OCI-M1 (cell line): Measurements from ENCODE around the gene PPP2R2C.

Experiments used
- DNase-seq: peaks from one replicate; lab custom pipeline; 2025; lab: John Stamatoyannopoulos, UW

Gene PPP2R2C

DNA sequence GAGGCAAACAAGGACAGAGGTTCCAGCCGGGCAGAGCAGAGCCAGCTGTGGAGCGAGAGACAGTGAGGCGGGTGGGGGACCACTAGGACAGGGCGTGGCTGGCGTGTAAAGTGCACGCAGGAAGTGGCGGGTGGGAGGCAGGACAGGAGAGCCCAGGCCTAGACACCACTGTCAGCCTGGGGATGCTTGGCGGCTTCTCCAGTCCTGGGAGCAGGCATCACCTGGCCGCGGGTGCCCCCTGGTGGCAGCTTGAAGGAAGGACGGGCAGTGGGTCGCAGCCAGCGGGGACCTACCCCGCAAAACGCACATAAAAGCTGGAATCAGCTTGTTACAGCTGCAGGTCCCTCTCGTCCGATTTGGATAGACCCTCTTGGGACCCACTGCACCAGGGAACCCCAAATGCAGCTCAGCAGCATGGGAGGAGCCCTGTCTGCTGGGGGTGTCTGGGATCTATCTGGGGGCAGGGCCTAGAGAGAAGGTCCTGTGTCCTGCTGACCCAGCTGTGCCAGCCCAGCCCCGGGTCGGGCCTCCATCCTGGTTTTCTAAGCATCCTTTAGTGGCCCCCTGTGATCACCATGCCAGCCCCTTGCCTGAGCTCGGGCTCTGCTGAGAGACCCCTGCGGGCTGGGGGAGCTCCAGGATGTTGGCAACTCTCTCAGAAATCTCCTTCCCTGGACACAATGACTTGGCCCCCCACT is 145.0 kb downstream of the PPP2R2C start:
- DNase-seq = peak; percentile 78

DNA sequence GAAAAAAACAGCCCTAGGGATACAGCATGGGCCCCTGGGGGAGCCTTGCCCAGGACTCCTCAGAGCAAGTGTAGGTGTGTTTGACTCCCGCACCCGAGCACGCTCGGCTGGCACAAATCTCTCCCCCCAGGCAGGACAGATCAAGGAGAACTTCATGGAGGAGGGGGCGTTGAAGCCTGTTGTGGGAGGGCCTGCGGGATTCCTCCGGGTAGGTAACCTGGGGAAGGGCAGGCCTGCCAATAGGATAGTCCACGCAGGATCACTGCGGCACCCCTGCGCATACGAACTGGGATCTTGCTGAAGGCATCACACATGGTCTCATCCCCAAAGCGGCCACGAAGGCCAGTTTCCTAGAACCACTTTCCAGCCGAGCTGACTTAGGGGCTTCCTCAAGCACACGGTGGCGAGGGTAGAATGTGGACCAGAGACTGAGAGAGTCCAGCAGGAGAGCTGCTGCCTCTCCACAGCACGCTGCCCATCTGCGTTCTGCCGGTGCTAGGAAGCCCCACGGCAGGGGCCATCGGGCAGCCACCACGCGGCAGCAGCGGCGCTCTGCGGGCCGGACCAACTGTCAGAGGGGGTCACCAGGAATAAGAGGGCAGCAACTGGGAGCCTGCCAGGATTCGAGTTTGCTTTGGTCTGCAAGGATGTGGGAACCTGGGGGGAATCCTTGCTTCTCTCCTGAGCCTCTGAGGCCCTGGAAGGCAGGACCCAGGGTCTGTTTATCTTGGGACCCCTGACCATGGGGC is 145.9 kb downstream of the PPP2R2C start:
- DNase-seq = no peak

DNA sequence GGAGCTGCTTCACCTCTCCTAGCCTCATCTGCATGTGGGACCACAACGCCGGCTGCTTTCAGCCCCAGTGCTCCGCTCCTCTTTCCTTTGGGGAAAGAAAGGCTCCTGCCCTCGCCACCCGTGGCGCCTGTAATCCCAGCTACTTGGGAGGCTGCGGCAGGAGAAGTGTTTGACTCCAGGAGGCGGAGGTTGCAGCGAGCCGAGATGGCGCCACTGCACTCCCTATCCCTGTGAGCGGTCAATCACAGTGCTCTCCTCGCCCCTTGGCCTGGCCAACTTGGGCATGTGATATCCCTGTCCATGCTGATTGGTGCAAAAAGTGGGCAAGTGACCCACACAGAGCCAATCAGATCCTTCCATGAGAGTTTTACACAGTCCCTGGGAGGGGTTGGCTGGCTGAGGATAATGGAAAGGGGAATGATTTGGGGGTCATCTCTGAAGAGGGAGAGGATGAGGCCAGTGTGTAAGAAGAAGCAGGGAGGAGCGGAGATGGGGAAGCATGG is 146.6 kb downstream of the PPP2R2C start:
- no peak for DNase-seq

DNA sequence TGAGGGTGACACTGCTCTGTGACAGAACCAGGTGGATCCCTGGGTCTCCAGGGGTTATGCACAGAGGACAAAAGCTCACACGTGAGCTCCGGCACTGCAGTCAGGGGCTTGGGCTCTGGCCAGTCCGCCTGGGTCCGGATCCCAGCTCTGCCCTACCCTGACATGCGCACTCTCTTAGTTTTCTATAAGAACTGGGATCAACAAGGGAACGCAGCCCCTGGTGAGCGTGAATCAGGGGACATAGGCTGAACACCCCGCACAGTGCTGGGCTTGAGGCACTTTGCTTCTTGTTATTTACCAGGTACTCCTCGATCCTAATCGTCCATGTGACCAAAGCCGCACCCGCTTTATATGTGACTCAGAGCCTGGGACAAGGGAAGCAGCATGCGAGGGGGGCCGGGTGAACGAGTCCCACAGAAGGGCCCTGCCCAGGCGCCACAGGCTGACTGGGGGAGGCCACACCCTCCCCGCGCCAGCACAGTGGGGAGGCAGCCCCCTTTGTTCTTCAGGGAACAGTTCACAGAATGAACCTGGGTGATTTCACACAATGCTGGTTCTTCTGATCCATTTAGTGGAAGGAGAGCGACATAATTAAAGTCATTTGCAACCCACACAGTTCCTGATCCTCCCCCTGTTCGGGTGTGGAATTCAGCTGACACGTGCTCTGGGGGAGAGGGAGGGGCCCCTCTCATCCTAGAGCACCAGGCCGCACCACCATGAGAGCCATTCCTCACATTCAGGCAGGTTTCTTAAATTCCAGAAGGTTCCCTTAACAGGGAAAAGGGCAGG is 147.2 kb downstream of the PPP2R2C start:
- no peak for DNase-seq

DNA sequence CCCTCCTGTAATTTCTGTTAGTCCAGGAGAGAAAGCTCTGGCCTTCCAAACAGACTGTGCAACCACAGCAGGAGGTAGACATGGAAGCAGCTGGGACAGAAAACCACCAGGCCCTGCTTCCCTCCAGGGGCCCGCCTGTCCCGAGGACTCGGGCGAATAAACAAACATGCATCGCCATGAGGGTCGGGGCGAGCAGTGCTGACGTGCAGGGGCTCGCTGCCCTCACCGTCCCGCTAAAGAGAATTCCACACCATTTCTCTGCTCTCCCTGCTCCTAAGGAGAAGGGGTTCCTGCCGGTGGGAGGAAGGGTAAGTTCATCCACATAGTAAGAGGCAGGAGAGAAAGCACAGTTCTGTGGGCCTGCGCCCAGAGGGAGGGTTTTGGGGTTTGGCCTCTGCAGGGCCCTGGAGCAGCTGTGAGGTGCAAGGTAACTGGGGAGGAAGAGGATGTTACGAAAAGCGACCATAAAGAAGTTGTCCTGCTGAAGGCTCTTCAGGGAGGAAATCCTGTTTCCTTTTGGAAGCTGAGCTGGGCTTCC is 147.9 kb downstream of the PPP2R2C start:
- no peak for DNase-seq

DNA sequence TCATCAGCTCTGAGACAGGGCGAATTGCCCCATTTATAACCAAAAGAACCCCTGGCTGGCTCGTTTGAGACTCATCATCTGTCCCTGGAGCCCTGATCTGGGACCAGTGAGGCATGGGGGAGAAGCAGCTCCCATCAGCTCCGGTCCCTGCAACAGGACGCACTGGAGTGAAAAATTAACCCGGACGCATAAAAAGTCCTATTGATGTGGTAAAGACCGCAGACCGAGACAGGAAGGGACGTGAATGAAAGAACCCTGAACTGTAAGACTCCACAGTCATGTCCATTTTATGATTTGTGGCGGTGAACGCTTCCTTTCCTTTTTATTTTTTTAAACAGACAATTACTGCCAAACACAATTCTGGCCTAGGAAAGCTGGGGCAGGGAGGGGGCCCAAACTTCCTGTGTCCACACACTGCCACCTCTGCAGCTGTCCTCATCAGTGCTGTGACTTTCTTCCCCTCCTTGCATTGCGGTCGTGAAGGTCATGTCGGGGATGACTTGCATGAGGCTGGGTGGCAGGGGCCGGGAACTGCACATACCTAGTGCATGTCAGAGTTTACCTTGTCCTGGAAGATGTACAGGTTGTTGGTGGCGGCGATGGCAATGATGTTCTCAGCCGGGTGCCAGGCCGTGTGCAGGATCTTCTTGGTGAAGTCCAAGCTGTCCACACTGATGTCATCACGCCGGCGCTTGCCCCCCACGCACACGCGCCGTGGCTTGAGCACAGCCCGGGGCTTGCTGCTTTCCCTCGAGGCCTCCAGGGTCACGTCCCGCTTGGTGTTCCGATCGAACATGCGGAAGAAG is 149.4 kb downstream of the PPP2R2C start:
- DNase-seq = no peak

DNA sequence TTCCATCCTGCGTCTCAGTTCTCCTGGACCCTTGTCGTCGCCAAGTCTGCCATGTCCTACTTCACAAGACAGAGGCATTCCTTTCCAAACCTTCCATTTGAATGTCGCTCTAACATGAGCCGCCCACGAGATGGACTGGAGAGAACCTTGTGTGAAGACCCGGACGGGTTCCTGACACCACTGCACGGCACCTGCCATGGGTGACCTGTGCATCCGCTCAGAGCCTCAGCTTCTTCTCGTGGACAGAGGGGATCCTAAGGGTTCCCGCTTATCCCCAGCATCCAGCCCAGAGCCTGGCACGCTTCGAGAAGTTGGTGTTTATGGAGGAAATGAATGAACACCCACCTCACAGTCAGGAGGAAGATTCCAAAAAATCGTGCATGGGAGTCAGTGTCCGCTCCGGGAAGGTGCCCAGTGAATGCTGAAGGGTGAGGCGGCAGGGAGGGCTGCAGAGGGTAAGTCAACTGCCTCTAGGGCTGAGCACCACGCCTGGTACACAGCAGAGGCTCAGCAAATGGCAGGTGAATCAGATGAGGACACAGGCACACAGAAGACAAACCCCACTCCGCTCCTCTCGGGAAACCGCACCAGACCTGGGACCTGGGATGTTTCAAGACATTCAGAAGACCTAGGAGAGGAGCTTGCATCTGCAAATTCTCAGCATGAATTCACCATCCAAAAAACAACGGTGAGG is 150.2 kb downstream of the PPP2R2C start:
- DNase-seq = no peak

DNA sequence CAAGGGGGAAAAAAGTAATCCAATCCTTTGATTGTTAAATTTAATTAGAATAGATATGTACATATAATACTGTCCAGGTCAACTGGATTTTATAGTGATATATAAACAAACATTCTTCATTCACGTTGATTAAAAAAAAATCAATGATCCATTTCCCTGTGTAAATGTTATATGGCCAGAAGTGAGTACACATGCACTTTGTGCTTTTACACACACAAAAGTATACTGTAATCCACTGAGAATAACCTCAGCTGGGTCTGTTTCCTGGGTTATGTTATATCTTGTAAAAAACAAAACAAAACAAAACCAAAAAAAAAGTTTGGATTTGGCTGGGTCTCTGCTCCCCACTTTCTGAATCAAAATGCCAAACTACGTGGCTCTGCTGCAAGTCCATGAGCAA is 151.1 kb downstream of the PPP2R2C start:
- DNase-seq = no peak

DNA sequence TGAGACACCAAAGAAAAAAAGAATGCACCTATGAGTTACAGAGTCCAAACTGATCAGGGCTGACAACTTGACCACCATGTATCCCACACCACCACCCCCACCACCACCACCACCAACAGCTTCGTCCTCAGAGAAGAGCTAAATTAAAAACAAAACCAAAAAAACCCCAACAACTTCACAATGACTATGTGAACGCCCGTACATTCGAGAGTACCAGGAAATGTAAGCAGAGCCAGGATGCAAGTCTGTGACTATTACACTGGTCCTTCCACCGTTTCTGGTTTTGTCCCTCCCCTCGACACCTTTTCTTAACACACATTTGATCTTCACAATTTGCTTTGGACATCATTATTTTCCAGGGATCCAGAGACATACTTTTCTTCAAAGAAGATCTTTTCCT is 151.8 kb downstream of the PPP2R2C start:
- no peak for DNase-seq

DNA sequence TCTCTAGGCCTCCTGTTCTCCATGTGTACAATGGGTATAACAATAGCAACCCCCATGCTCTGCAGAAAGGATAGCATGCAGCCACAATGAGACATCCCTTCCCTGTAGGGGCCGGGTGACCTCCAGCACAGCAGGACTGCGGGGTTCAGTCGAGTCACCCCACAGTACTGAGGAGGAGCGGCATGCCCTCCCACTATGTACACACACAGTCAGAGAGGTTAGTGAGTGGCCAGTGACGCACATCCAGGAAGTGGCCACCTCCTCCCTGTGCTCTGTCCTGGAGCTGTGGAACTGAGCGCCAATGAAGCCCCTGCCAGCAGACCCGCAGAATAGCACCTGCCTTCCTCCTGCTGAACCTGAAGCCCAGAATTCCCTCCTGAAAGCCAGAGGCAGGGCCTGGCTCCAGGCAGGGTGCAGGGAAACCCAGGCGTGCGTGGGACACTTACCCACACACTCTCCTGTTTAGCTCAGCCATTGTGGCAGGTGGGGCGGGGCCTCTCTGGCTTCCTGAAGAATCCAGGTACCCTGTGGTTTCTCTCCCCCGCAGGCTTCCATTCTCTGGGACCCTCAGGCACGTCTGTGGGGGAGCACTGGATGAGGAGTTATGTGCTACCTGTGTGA is 152.8 kb downstream of the PPP2R2C start:
- DNase-seq = no peak

DNA sequence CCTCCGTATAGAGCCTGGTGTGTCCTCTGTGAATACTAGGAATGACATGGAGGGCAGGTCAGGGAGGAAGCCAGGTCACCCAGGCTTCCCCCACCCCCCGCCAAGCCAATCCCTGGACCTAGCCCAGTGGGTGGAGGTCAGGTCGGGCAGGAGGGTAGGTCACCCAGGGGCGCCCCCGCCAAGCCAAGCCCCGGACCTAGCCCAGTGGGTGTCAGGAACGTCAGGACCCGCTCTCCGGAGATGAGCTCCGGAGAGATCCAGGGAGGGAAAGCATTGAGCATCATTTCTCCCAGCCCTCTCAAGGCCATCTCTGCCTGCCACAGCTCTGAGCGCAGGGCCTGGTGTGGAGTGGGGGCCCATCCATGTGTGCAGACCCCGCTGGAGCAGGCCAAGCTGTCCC is 154.2 kb downstream of the PPP2R2C start:
- no peak for DNase-seq

DNA sequence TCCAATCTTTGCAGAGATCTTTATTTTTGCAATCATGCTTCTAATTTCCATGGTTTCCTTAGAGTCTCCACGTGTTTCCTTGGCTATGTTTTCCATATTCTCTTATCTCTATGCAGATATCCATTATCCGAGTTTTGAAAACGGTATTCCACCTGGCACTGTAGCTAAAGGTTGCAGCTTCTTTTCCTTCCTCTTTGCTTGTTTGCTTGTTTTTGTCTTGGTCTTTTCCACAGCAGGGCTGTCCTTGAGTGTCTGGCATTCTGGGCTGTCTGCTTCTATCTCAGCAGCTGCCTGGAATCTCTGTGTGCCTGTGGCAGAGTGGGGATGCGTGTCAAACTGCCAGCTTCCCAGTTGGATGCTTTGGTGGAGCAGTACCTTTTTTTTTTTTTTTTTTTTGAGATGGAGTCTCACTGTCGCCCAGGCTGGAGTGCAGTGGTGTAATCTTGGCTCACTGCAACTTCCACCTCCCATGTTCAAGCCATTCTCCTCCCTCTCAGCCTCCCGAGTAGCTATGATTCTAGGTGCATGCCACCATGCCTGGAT is 155.9 kb downstream of the PPP2R2C start:
- no peak for DNase-seq

DNA sequence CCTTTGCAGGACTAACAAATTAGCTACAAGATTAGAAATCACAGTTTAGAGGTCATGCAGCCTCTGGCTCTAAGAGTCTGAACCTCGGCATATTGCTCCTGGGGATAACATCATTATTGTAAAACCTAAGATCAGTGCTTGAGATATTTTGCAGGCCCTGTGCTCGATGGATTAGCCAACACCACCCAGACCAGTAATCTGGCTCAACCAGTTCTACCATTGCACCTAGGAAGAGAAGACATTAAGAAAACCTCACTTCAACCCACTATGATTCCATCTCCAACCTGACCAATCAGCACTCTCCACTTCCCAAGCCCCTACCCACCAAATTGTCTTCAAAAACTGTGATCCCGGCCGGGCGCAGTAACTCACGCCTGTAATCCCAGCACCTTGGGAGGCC is 159.2 kb downstream of the PPP2R2C start:
- DNase-seq = no peak

DNA sequence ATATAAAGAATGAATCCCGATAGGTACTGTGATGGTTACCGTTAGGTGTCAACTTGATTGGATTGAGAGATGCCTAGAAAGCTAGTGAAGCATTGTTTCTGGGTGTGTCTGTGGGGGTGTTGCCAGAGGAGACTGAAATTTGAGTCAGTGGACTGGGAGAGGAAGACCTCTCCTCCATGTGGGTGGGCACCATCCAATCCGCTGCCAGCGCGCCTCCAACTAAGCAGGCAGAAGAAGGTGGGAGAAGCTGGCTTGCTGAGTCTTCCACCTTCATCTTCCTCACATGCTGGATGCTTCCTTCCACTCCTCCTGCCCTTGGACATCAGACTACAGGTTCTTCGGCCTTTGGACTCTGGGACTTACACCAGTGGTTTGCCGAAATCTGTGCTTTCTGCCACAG is 162.6 kb downstream of the PPP2R2C start:
- DNase-seq = no peak

DNA sequence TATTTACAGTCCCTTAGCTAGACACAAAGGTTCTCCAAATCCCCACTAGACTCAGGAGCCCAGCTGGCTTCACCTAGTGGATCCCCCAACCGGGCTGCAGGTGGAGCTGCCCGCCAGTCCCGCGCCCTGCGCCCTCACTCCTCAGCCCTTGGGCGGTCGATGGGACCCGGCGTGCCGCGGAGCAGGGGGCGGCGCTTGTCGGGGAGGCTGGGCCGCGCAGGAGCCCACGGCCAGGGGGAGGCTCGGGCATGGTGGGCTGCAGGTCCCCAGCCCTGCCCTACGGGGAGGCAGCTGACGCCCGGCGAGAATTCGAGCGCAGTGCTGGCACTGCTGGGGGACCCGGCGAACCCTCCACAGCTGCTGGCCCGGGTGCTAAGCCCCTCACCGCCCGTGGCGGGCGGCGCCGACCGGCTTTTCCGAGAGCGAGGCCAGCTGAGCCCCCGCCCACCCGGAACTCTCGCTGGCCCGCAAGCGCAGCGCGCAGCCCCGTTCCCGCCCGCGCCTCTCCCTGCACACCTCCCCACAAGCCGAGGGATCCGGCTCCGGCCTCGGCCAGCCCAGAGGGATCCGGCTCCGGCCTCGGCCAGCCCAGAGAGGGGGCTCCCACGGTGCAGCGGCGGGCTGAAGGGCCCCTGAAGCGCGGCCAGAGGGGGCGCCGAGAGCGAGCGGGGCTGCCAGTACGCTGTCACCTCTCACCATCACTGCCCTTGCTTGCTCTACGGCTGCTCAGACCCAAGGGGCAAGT is 163.3 kb downstream of the PPP2R2C start:
- DNase-seq = no peak

DNA sequence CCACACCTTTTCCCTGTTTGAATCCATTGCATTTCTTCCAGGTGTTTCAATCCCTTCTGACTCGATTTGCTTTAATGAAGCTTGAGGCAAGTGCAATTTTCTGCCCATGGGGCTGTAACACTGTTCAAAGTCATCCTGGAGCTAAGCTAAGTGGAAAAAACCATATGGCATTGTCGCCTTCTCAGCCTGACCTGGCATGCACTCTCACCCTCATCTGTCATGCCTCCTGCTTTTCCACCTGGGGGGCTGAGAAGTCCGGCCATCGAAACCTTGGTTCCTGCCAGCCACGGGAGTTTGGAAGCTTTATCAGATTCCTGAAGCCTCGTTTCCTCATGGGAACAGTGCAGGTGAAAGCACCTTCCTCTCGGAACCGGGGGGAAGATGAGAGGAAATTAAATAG is 164.5 kb downstream of the PPP2R2C start:
- DNase-seq = no peak

DNA sequence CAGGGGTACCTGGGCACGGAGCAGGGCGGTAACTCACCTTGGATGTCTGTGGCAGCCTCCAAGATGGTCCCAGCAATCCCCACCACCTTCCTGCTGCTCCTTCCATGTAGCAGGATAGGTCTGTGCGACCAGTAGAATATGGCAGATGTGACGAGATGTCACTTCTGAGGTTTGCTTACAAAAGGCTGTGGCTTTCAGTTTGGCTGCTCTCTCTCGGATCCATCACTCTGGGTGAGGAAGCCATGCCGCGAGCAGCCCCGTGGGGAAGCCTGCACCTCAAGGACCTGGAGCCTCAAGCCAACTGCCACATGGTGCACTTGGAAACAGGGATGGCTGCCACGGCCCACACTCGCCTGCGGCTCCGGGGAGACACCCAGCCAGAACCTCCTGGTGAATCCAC is 165.2 kb downstream of the PPP2R2C start:
- no peak for DNase-seq

DNA sequence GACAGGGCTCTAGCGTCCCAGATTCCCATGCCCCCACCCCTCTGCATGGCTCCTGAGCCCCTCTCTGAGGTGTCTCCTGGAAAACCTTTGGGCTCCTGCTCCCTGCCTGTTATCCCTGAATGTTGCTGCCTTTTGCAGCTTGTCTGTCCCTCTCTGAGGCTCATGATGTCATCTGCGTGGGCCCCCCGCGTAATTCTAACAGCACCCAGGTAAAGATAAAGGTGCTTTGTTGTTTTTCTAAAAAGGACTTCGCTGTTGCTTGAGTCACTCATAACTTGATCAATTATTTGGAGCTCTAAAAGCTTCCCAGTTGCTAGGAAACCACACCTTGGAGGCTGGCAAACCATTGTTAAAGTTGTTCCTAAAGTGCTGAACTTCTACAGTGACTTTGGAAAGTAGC is 166.1 kb downstream of the PPP2R2C start:
- DNase-seq = no peak

DNA sequence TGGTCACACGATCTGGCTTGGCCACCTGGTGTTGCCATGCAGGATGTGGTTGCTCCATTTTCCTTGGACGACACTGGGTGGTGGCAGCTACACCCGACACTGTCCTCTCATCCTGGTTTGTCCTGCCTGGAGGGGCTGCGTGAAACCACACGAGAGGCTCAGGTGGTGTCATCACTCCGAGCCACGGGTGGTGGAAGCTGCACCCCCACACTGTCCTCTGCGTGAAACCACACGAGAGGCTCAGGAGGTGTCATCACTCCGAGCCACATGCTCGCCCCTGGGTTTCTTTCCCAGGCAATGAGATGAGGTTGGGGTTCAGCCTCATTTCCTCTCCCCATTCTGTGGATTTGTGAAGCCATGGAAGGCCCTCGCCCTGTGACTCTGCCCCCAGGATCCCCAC is 168.5 kb downstream of the PPP2R2C start:
- DNase-seq = no peak

DNA sequence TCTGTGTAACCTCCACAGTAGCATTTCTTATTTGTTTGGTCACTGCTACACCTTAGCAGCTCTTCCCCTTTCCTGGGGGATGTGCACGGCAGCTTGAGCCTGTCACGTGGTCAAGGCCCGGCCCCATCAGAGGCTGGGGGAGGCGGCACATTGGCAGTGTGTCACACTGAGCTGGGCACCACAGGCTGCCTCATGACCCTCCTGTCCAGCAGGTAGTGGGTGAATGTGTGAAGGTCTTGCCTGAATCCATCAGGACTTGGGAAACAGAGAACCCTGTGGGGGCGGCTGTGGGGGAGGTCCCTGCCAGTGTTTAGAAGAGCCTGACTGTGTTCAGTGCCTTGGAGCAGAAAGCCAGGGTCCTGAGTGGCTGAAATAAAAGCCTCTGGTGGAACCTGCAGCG is 169.5 kb downstream of the PPP2R2C start:
- DNase-seq = no peak
